H1 (cell line): ENCODE measurements around the gene KDELR1. TPM values are rescaled to one million over a fixed set of nuclear protein-coding genes. Genes with fewer than 3 reads are reported as not detected.

Experiments
- ASH2L ChIP-seq: fragments of 200-600, 300-600 bp; sonication (generic); IDR thresholded peaks from one replicate; pipeline ENCODE4 v1.7.1; 2017; ENCODE audit warnings: low read length
- CEBPB ChIP-seq: IDR thresholded peaks from 2 replicates; pipeline ENCODE4 v1.6.1; 2012; ENCODE audit warnings: low read depth, low read length
- CREB1 ChIP-seq: IDR thresholded peaks from 2 replicates; pipeline ENCODE4 v1.6.1; 2012; ENCODE audit warnings: inconsistent platforms
- CTBP2 ChIP-seq: IDR thresholded peaks from 2 replicates; pipeline ENCODE4 v1.7.0; 2011; ENCODE audit warnings: borderline replicate concordance, mild to moderate bottlenecking, moderate library complexity, mixed read lengths, low read length; ENCODE audit not compliant: insufficient read depth, insufficient read length
- CTCF ChIP-seq, 3 experiments: IDR thresholded peaks; 1 replicate in 2 of 3; 2 replicates in 1 of 3; pipeline versions ENCODE4 v1.5.1 to v1.6.1; 2011; ENCODE audit warnings: low read length in 3 of 3, mild to moderate bottlenecking in 3 of 3, inconsistent platforms in 2 of 3, low read depth in 1 of 3, moderate library complexity in 1 of 3; ENCODE audit not compliant: insufficient read depth in 1 of 3; ENCODE audit errors: control extremely low read depth in 1 of 3
- EP300 ChIP-seq, 2 experiments: IDR thresholded peaks; 1 replicate in 1 of 2; 2 replicates in 1 of 2; pipeline ENCODE4 v1.6.1; 2011 to 2012; ENCODE audit warnings: low read depth in 2 of 2, low read length in 2 of 2, mild to moderate bottlenecking in 2 of 2, borderline replicate concordance in 1 of 2, inconsistent platforms in 1 of 2, moderate library complexity in 1 of 2
- FOSL1 ChIP-seq: IDR thresholded peaks from 2 replicates; pipeline ENCODE4 v1.6.1; 2011; ENCODE audit warnings: mild to moderate bottlenecking, low read depth, low read length, moderate library complexity; ENCODE audit not compliant: insufficient read depth
- HDAC6 ChIP-seq: IDR thresholded peaks from one replicate; pipeline ENCODE4 v1.7.1; 2012; ENCODE audit warnings: low read depth, mild to moderate bottlenecking, inconsistent platforms, low read length, moderate library complexity
- JUN ChIP-seq: IDR thresholded peaks from 2 replicates; pipeline ENCODE4 v1.6.1; 2011; ENCODE audit warnings: low read depth, mild to moderate bottlenecking, improper control_type of control experiment, low read length
- KDM4A ChIP-seq: IDR thresholded peaks from one replicate; pipeline ENCODE4 v1.7.1; 2012; ENCODE audit warnings: low read depth, mild to moderate bottlenecking, moderate library complexity, low read length, inconsistent platforms; ENCODE audit not compliant: severe bottlenecking
- NRF1 ChIP-seq: IDR thresholded peaks from 2 replicates; pipeline ENCODE4 v1.6.1; 2011; ENCODE audit warnings: mild to moderate bottlenecking, low read depth, low read length, improper control_type of control experiment
- RAD21 ChIP-seq, 2 experiments: IDR thresholded peaks in 1 of 2; conservative IDR thresholded peaks in 1 of 2; 2 replicates each; pipeline ENCODE4 v1.6.1; 2011; ENCODE audit warnings: low read depth in 2 of 2, low read length in 2 of 2, improper control_type of control experiment in 1 of 2, inconsistent platforms in 1 of 2, mild to moderate bottlenecking in 1 of 2, moderate library complexity in 1 of 2
- RBBP5 ChIP-seq: IDR thresholded peaks from 2 replicates; pipeline ENCODE4 v1.7.1; 2012; ENCODE audit warnings: low read depth, mild to moderate bottlenecking, inconsistent platforms, low read length, moderate library complexity, borderline replicate concordance
- RNF2 ChIP-seq: fragments of 200-900, 300-1000 bp; sonication (generic); IDR thresholded peaks from 2 replicates; pipeline ENCODE4 v1.7.1; 2016; ENCODE audit warnings: borderline replicate concordance, low read depth, mild to moderate bottlenecking, antibody characterized with exemption, low read length; ENCODE audit not compliant: poor library complexity, severe bottlenecking; ENCODE audit errors: missing control alignments
- YY1 ChIP-seq: IDR thresholded peaks from 2 replicates; pipeline ENCODE4 v1.6.1; 2011; ENCODE audit warnings: low read depth, mild to moderate bottlenecking, low read length
- polyA plus RNA-seq, 7 experiments: library from polyadenylated mRNA; depleted of rRNA in 3 of 7; stranded (reverse) in 5 of 7; unstranded in 2 of 7; fragments of >200 nt in 5 of 7; fragments of 200-250 nt in 2 of 7; gene quantifications; 1 replicate in 5 of 7; 2 replicates in 1 of 7; 4 replicates in 1 of 7; pipeline versions ENCODE4 v1.2.1 to v1.2.3, GENCODE V29; 2011 to 2013; ENCODE audit warnings: missing spikeins in 2 of 7, mixed read lengths in 2 of 7
- total RNA-seq: library from RNA; stranded (reverse); fragmentation: NEBNext Ultra II Directional; extraction: Animal tissue kit (Norgen Biotek cat#: 25700); gene quantifications from 2 replicates; pipeline ENCODE4 v1.2.1, GENCODE V29; 2021

Gene KDELR1
- total and polyA plus RNA-seq, 2 of the 8 experiments (the other 6 are each of a cell fraction or from before 2014, with no cell fraction given) = 225 to 231 TPM

GRCh38 chr19:48393559-48394330 lies 2.4 kb upstream of the KDELR1 start, which contains the start of gene GRIN2D (continued):
- TF ChIP-seq FOSL1 (no peak), JUN (no peak), CEBPB (no peak), RAD21 (IDR thresholded peaks at IDR 0.05 in 1 of 2, conservative IDR thresholded peaks at IDR 0.05 in 1 of 2; ENCODE audit: low read depth in 2 of 2, low read length in 2 of 2) (peak in 1 of 2 experiments; percentile 7; a peak in 1 of 4 replicates), RBBP5 (peak; percentile 32; the same call in 1 of the 2 replicates), CTBP2 (peak; percentile 45), YY1 (no peak), CTCF (IDR thresholded peaks at IDR 0.05; ENCODE audit: control extremely low read depth in 1 of 3, insufficient read depth in 1 of 3, low read depth in 1 of 3, low read length in 3 of 3) (peak in 2 of 3 experiments; percentile 21 to 28; a peak in 3 of 4 replicates), KDM4A (peak; percentile 30), ASH2L (peak; percentile 25), RNF2 (no peak), HDAC6 (no peak), EP300 (IDR thresholded peaks at IDR 0.05; ENCODE audit: borderline replicate concordance in 1 of 2, low read depth in 2 of 2, low read length in 2 of 2) (no peak), CREB1 (no peak), NRF1 (no peak)
